ENCODE data around the gene THEMIS.

- TF ChIP-seq CTCF (IDR thresholded peaks at IDR 0.05) = no peak
- TF ChIP-seq POLR2A (IDR thresholded peaks at IDR 0.05) = no peak
Observed at GRCh38 chr6:127691146-127691545, 209.7 kb downstream of the THEMIS start.
